Fibroblast of villous mesenchyme (primary cell): ENCODE results near the gene THOP1. TPM values are rescaled to one million over a fixed set of nuclear protein-coding genes. Genes with fewer than 3 reads are reported as not detected.

ENCODE experiments used
- DNase-seq: peaks from one replicate; pipeline ENCODE4 v3.0.0-alpha.2; 2010; ENCODE audit warnings: low read depth
- H3K4me3 ChIP-seq: 2 replicates; pipeline ENCODE4 v1.5.1; 2011; ENCODE audit warnings: low read depth, mild to moderate bottlenecking, low read length
- total RNA-seq: library from RNA; depleted of rRNA; stranded (reverse); fragments of >200 nt; gene quantifications from 2 replicates; pipeline ENCODE4 v1.2.3, GENCODE V29; 2012
- TF ChIP-seq, protein P1 (sequence below): IDR thresholded peaks from 2 replicates; pipeline ENCODE4 v1.5.1; 2012; ENCODE audit warnings: low read depth, mild to moderate bottlenecking, low read length; ENCODE audit not compliant: insufficient read depth

THOP1 gene
- total RNA-seq, 1 donor: 72.5 TPM

DNA sequence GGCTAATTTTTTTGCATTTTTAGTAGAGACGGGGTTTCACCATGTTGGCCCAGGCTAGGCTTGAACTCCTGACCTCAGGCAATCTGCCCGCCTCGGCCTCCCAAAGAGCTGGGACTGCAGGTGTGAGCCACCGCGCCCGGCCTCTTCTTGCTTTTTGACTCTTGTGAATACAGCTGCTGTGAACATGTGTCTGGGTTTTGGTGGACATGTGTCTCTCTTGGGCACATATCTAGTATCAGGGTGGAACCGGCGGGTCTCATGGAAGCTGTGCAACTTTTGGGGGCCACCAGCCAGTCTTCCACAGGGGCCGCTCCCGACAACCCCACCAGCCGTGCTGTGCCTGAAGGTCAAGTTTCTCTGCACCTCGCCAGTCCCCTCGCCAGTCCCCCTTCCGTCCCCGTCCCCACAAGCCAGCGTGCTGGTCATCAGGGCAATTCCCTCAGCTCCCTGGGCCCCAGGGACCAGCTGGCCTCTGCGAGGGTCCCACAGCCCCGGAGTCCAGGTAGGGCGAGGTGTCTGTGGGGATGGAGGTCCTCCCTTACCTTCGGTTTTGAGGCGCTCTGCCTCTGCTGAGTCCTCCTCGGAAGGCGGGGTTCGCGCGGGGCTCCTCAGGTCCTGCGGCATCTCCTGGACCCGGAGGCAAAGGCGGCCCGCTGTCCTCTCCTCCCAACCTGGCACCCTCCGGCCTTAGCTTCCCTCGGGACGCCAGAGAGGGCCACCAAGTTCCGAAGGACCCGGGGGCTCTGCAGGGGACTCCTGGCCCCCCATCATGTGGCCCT is 18.5 kb upstream of the THOP1 start:
- TF ChIP-seq, protein P1, sequence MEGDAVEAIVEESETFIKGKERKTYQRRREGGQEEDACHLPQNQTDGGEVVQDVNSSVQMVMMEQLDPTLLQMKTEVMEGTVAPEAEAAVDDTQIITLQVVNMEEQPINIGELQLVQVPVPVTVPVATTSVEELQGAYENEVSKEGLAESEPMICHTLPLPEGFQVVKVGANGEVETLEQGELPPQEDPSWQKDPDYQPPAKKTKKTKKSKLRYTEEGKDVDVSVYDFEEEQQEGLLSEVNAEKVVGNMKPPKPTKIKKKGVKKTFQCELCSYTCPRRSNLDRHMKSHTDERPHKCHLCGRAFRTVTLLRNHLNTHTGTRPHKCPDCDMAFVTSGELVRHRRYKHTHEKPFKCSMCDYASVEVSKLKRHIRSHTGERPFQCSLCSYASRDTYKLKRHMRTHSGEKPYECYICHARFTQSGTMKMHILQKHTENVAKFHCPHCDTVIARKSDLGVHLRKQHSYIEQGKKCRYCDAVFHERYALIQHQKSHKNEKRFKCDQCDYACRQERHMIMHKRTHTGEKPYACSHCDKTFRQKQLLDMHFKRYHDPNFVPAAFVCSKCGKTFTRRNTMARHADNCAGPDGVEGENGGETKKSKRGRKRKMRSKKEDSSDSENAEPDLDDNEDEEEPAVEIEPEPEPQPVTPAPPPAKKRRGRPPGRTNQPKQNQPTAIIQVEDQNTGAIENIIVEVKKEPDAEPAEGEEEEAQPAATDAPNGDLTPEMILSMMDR: no peak
- H3K4me3 ChIP-seq: no peak overlapping the region
- no peak for DNase-seq

DNA sequence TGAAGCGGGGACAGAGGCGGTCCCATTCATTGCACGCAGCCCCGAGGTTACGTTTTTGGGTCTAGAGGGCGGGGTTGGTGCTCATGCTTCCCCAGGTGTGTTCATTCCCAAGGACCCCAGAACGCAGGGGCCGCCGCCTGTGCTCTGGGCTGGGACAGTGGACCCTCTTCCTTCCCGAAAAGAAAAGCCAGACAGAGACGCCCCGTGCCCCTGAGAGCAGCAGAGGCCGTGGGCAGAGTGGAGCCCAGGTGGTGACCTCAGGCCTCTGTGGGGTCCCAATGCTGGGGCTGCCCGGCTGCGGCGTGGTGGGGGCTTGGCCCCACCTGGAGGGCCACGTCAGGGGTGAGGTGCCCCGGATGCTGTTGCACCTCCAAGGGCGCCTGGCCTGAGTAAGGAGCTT is 17.6 kb upstream of the THOP1 start:
- no peak overlapping the region for H3K4me3 ChIP-seq
- DNase-seq: no peak
- TF ChIP-seq, protein P1: no peak

DNA sequence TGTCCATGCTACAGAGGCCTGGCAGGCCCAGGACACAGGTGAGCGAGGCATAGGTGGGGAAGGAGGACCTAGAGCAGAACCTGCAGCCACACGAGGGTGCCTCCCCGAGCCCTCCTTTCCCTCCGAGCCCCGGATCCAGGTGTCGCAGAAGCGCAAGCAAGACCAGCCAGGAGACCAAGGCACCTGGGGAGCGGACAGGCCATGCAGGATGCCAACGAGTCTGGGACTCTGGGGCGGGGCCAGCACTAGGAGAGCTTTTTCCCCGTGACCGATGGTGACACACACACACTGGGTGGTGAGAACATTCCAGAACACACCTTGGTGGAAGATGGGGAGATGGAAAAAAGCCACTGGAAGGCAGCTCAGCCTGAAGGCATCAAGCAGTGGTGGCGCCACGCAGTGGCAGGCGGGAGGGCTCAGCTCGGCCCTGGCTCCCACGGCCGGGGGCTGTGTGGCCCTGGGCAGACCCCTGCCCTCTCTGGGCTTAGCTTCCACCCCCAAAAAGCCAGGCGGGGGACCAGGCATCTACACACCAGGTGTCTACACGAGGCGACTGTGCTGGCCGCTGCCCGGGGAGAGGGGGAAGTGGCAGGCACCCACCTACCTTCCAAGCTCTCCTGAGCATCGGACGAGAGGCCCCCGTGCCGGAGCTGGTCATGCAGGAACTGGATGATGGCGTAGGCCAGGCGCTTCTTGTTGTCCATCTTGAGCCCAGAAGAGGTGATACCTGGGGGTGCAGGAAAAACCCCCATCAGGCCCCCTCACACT is 16.8 kb upstream of the THOP1 start:
- TF ChIP-seq, protein P1: no peak
- H3K4me3 ChIP-seq: no peak overlapping the region
- DNase-seq: no peak

DNA sequence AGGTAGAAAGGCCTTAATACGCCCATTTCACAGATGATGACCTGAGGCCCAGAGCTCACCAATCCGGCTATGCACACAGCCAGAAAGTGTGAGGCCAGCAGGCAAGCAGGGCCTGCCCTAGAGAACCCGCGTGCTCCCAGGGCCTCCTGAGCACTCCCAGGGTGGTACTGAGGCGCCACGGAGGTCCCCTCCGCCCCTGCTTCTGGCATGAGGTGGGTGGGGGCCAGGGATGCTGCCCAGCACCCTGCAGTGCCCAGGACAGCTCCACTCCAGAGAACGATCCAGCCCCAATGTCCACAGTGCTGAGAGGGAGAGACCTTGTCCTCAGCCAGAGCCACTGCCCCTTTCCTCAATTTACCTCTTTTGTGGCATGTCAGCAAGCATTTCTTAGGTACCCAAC is 16.1 kb upstream of the THOP1 start:
- no peak overlapping the region for H3K4me3 ChIP-seq
- DNase-seq: no peak
- TF ChIP-seq, protein P1: no peak

DNA sequence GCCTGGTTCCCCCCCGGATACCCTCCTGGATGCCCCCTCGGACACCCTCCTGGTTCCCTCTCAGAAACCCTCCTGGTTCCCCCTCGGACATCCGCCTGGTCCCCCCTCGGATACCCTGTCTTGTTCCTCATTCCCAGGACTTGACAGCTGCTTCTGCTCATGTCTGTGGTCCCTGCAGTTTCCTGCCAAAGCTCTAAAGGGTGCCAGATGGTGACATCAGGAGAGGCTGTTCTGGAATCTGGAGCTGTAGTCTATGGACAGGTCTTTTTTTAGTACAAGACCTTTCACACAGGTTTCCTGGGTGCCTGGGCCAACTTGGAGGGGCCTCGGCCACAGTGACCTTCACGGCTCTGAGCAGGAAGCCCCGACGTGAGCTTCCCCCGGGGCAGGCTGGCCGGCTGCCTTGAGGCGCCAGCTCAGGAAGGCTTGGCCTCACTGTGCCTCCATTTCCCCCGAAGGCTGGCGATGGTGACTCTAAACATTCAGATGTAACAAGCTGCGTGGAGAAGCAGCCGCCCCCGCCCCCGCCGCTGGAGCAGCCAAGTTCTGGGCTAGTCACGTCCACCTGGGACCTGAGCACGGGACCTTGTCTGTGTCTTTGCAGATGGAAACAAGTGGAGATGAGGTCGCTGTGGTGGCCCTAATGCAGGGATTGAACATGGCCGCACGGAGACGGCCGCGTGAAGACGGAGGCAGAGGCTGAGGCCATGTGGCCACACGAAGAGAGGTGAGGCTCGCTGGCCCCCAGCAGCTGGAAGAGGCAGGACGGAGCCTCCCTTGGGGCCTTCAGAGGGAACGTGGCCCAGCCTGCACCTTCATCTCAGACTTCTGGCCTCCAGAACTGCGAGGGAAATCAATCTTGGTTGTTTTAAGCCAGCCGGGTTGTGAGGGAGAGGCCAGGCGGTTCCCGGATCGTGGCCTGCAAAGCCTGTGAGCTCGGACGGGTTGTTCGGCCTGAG is 15.0 kb upstream of the THOP1 start:
- TF ChIP-seq, protein P1: no peak

DNA sequence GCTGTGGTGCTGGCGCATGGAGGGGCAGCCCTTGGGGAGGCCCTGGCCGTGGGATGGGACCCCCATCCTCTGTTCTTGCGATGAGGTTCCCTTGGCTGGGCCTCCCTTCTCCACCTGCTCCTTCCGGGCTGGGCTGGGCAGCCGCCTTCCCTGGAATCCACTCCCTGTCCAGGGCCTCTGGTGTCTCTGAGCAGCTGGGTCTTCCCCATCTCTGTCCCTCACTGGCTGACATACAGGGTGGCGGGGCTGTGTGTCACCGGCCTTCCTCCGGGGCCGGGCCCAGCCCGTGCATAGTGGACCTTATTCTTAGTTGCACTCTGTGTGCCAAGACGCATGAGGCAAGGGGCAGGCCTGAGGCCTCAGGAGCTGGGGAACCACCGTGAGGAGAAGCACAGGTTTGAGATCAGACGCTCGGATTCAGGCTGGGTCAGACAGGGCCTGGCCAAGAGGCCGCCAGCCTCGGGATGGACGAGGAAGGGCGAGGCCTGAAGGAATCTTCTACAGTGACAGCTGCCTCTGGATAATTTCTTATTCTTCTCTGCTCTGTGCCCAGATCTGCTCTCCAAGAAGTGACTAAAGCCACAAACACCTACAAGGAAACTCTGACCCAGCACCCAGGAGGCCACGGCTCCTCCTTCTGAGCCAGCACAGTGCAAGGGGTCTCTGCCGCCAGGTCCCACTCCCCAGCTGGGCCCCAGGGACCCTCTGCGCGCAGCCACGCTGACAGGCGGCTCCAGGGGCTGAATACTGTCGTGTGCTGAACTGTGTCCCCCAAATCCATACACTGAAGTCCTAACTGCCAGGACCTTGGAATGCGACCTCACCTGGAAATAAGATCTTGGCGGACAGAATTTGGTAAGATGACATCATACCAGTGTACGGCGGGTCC is 13.3 kb upstream of the THOP1 start:
- DNase-seq: no peak
- TF ChIP-seq, protein P1: no peak
- no peak overlapping the region for H3K4me3 ChIP-seq

More for the DNA sequence above, 15.0 kb upstream of the THOP1 start:
- H3K4me3 ChIP-seq: no peak overlapping the region
- DNase-seq: no peak
